GM12891 (cell line): Measurements from ENCODE around the gene AKR7A2. TPM values are rescaled to one million over a fixed set of nuclear protein-coding genes. Genes with fewer than 3 reads are reported as not detected.

Experiments
- DNase-seq: peaks from one replicate; pipeline ENCODE4 v3.0.0; 2011; ENCODE audit warnings: low spot score; ENCODE audit not compliant: insufficient read length
- FAIRE-seq: peaks from 2 replicates; lab custom pipeline; 2011; peaks lifted over from hg19 to GRCh38; lab: Jason Lieb, UNC
- PAX5 ChIP-seq: IDR thresholded peaks from 2 replicates; pipeline ENCODE4 v1.6.1; 2011; ENCODE audit warnings: low read length, moderate library complexity, mild to moderate bottlenecking; ENCODE audit not compliant: insufficient read depth, severe bottlenecking
- POLR2A ChIP-seq: IDR thresholded peaks from 2 replicates; pipeline ENCODE4 v1.6.1; 2011; ENCODE audit warnings: low read depth, low read length, control low read depth
- POLR2AphosphoS5 ChIP-seq: IDR thresholded peaks from 2 replicates; pipeline ENCODE4 v1.6.1; 2011; ENCODE audit warnings: low read depth, low read length, control low read depth
- POU2F2 ChIP-seq: IDR thresholded peaks from 2 replicates; pipeline ENCODE4 v1.6.1; 2011; ENCODE audit warnings: low read depth, mild to moderate bottlenecking, control low read depth, low read length, moderate library complexity
- SPI1 ChIP-seq: IDR thresholded peaks from 2 replicates; pipeline ENCODE4 v1.6.1; 2011; ENCODE audit warnings: low read depth, low read length, control low read depth
- TAF1 ChIP-seq: IDR thresholded peaks from 2 replicates; pipeline ENCODE4 v1.6.1; 2011; ENCODE audit warnings: low read depth, low read length, control low read depth
- polyA plus RNA-seq: library from polyadenylated mRNA; unstranded; fragments of >200 nt; gene quantifications from one replicate; pipeline ENCODE4 v1.2.1, GENCODE V29; 2012; ENCODE audit warnings: low read depth, missing spikeins, inconsistent platforms; ENCODE audit not compliant: missing spikeins

AKR7A2 gene
- polyA plus RNA-seq: 37.0 TPM

DNA sequence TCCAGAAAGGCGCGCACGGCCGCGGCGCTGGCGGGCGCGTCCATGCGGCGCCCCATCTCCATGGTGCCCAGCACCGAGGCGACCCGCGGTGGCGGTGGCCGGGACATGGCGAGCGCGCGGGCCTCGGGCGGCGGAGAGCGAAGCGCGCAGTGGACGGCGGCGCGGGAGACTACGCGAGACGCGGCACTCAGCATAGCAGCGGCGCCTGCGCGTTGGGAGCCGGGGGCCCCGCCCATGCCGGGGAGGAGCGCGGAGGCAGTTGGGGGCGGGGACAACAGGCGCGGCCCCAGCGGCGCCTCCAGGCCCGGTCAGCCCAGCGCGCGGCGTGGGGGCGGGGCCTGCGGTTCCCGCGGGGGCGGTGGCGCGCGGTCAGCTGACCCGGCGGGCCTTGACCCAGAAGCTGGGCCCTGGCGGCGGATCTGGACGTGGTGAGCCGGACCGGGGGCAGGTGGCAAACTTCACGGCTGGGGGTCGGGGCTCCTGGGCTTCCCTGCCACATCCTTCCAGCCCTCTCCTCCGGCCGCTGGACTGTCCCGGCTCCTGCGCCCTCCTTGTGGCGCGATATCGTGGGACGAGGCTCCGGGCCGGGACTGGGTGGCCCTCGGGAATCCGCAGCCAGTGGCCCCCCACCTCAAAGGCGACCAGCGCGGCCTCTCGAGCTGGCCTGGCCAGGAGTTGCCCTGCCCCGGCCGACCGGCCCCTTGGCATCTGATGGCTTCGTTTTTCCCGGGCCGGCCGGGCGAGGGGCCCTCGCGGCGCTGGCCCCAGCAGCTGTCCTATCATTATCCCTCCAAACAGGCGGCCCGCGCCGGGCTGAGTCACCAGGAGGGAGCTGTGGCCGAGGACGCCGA is at the start of gene AKR7A2, which contains the start of gene SLC66A1:
Gene AKR7A2 (minus strand): TSS at position 214 of the 851 bp plus-strand sequence. CDS start 20 bp downstream, at position 194.
Gene SLC66A1 (plus strand): TSS at position 396 of the 851 bp plus-strand sequence. CDS start 5,352 bp downstream, outside the sequence.
- DNase-seq: peak; percentile 98
- TF ChIP-seq POLR2AphosphoS5 (peak; percentile 60), POLR2A (0 out of 2 replicates have a peak, but pooled peaks have one; percentile 49), PAX5 (no peak), POU2F2 (no peak), SPI1 (no peak), TAF1 (no peak)
- FAIRE-seq: peak; percentile 99

DNA sequence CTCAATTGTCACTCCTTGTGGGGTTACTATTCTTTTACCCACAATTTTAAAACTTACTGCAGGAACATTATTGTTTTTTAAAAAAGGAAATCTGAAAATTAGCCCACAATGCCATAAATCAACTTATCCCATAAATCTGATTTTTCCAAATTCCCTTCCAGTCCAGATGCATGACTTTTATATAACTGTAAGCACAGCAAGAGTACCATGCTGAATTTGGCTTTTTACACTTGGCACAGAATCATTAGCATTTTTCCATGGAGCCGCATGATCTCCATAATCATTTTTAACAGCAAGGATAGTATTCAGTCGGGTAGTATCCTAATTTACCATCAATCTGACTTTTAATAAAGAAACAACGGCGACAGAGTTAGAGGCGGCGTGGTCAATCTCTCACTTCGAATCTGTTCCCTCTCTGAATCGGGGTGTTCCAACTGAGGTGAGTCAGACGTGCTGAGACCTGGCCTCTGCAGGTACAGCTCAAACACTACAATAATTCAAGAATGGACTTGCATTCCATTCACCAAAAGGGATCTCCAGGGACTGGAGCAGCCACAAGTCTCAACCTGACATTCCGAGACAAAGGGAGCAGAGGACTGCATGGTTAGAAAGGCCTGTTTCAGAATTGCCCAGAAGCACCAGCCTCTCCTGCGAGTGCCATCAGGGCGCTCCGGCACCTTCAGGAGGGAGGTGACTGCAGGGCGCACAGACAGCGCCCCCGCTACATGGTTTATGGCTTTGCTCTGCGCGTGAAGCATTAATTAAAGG is 49.1 kb upstream of the AKR7A2 start:
- FAIRE-seq (no peak), DNase-seq (no peak)
- TF ChIP-seq TAF1 (no peak), SPI1 (no peak), PAX5 (no peak)

- FAIRE-seq (peak; percentile 38), DNase-seq (no peak)
These were observed 48.5 kb upstream of the AKR7A2 start for GRCh38 chr1:19360432-19360831.

DNA sequence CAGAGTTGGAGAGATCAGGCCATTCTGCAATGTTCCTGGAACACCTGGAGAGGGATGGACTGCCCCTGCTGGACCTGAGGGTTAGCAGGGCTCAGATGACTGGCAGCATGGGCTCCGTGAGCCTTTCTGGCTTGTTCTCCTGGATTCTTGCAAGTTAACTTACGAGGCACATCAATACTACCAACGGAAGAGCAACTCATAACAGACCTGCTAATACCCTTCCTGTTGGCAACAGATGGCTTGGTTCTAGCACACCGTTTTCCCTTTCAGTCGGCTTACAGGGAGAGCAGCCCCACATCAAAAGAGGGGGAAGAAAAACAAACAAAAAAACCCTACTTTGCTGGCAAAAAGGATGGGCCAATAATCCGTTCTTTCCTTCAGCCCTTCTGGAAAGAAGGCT is 48.1 kb upstream of the AKR7A2 start:
- TF ChIP-seq POLR2A: no peak
- DNase-seq (no peak), FAIRE-seq (peak; percentile 68)

More at GRCh38 chr1:19360432-19360831, 48.5 kb upstream of the AKR7A2 start:
- TF ChIP-seq POU2F2: no peak
- no peak for TF ChIP-seq POLR2A
- TF ChIP-seq PAX5: no peak
- TF ChIP-seq POLR2AphosphoS5: no peak
- no peak for TF ChIP-seq TAF1
- no peak for TF ChIP-seq SPI1

DNA sequence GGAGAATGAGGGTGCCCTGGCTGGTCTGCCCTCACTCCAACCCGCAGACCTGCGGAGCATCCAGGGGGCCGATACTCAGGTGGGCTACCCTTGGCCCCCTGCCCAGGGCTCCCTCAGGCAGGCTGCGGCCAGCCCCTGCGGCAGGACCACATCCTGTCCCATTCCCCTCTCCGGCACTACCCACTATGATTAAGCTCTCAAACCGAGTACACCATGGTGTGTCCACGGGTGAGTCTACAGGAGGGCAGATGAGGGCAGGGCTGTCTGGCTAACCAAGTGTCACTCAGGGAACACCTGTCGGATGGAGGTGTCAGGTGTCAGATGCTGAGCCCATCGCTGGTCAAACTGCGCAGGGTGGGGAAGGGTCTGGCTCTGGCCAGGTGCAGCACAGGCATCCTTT is 47.4 kb upstream of the AKR7A2 start:
- DNase-seq: no peak
- TF ChIP-seq SPI1 (no peak), POU2F2 (no peak), TAF1 (no peak), PAX5 (no peak), POLR2A (no peak)
- FAIRE-seq: no peak

GRCh38 chr1:19358710-19359109 is 46.8 kb upstream of the AKR7A2 start:
- TF ChIP-seq PAX5 (no peak), SPI1 (no peak)
- FAIRE-seq: no peak
- DNase-seq: no peak

GRCh38 chr1:19357299-19357986 is 45.5 kb upstream of the AKR7A2 start:
- no peak for DNase-seq
- TF ChIP-seq SPI1: no peak
- no peak for TF ChIP-seq POLR2AphosphoS5
- no peak for TF ChIP-seq POLR2A
- no peak for TF ChIP-seq POU2F2
- TF ChIP-seq PAX5: no peak
- TF ChIP-seq TAF1: no peak
- FAIRE-seq: no peak

GRCh38 chr1:19356266-19356665 is 44.3 kb upstream of the AKR7A2 start:
- TF ChIP-seq POU2F2 (no peak), PAX5 (no peak), SPI1 (no peak), TAF1 (no peak), POLR2A (no peak), POLR2AphosphoS5 (no peak)
- no peak for FAIRE-seq
- DNase-seq: no peak

DNA sequence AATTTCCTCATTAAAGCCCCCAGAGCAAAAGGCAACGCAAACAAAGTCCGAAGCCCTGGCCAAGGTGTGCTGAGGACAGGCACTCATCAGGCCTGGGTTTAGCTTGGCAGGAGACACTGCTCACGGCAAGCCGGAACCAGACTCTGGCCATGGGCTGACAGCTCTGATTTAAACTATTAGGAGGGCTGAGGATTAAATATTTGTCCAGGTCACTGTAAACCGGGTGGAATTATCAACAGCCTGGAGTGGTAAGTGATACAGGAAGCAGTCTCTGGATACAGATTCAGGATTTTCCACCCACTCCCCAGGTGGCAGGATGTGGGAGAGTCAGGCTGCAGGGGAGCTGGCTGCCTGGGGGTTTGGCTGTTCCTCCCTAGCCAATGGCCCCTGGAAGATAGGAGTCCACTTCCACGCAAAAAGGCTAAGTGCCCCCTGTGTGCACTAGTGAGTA is 42.6 kb upstream of the AKR7A2 start:
- DNase-seq (no peak), FAIRE-seq (no peak)
- TF ChIP-seq SPI1 (no peak), POLR2A (no peak), TAF1 (no peak), PAX5 (no peak), POU2F2 (no peak), POLR2AphosphoS5 (no peak)

- FAIRE-seq (no peak), DNase-seq (no peak)
- TF ChIP-seq POLR2AphosphoS5: no peak
- TF ChIP-seq TAF1: no peak
- no peak for TF ChIP-seq PAX5
- no peak for TF ChIP-seq POU2F2
- TF ChIP-seq SPI1: no peak
- no peak for TF ChIP-seq POLR2A
These were observed 41.7 kb upstream of the AKR7A2 start for GRCh38 chr1:19353596-19353995.
